ENCODE measurements around the gene CST6.

CST6 gene

DNA sequence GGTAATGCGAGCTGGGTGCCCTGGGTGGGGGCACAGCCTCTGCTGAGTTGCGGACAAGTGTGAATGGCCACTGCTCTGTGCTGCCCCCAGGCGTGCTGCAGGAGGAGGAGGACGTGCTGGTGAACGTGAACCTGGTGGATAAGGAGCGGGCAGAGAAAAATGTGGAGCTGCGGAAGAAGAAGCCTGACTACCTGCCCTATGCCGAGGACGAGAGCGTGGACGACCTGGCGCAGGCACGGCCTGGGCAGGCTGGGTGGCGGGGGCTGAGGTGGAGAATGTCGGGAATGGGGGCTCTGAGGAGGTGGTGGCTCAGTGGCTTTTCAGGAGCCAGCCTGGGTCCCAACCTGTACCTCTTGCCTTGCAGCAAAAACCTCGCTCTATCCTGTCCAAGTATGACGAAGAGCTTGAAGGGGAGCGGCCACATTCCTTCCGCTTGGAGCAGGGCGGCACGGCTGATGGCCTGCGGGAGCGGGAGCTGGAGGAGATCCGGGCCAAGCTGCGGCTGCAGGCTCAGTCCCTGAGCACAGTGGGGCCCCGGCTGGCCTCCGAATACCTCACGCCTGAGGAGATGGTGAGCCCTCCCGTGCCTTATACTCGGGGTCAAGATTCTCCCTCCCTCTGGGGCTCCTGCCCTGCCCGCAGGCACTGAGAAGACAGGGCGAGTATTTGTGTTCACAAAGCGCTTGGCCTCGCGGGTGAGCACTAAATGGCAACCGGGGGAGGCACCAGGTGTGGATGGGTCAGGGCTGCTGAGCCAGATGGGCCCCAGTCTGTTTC is 45.6 kb upstream of the CST6 start:
- Histone ChIP-seq H3K36me3 (replicated peaks; ENCODE audit: insufficient read depth, low read length) (no peaks in the 10 kb centered on the region; the same call in none of the 2 replicates), H3K9ac (ENCODE audit: low read length) (no peak overlapping the region), H3F3A (ENCODE audit: insufficient read depth, low read length) (no peaks in the 10 kb centered on the region), H3K4me3 (ENCODE audit: low read length) (no peak overlapping the region), H3K4me2 (ENCODE audit: low read depth, low read length) (no peak overlapping the region), H3K79me2 (ENCODE audit: low read length) (peaks cover 50% of the 10 kb centered on the region), H2AFZ (ENCODE audit: low read length) (no peak overlapping the region), H3K4me1 (ENCODE audit: low read length) (peaks cover 10% of the 10 kb centered on the region), H3K27me3 (replicated peaks; ENCODE audit: insufficient read depth, low read length) (no peaks in the 10 kb centered on the region), H3K27ac (ENCODE audit: low read length) (no peak overlapping the region), H4K20me1 (ENCODE audit: insufficient read depth, low read length) (no peaks in the 10 kb centered on the region), H3K9me3 (replicated peaks; ENCODE audit: insufficient read depth, low read length) (no peaks in the 10 kb centered on the region), H3K9me2 (replicated peaks; ENCODE audit: insufficient read depth, low read length) (no peaks in the 10 kb centered on the region)
- no peak for TF ChIP-seq EZH2phosphoT487 (IDR thresholded peaks at IDR 0.05; ENCODE audit: low read length)
- TF ChIP-seq, protein P1, sequence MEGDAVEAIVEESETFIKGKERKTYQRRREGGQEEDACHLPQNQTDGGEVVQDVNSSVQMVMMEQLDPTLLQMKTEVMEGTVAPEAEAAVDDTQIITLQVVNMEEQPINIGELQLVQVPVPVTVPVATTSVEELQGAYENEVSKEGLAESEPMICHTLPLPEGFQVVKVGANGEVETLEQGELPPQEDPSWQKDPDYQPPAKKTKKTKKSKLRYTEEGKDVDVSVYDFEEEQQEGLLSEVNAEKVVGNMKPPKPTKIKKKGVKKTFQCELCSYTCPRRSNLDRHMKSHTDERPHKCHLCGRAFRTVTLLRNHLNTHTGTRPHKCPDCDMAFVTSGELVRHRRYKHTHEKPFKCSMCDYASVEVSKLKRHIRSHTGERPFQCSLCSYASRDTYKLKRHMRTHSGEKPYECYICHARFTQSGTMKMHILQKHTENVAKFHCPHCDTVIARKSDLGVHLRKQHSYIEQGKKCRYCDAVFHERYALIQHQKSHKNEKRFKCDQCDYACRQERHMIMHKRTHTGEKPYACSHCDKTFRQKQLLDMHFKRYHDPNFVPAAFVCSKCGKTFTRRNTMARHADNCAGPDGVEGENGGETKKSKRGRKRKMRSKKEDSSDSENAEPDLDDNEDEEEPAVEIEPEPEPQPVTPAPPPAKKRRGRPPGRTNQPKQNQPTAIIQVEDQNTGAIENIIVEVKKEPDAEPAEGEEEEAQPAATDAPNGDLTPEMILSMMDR (IDR thresholded peaks at IDR 0.05; ENCODE audit: low read length), result no peak
- no peak for TF ChIP-seq EZH2 (optimal IDR thresholded peaks at IDR 0.05; ENCODE audit: low read depth, low read length)
- no peak for DNase-seq

DNA sequence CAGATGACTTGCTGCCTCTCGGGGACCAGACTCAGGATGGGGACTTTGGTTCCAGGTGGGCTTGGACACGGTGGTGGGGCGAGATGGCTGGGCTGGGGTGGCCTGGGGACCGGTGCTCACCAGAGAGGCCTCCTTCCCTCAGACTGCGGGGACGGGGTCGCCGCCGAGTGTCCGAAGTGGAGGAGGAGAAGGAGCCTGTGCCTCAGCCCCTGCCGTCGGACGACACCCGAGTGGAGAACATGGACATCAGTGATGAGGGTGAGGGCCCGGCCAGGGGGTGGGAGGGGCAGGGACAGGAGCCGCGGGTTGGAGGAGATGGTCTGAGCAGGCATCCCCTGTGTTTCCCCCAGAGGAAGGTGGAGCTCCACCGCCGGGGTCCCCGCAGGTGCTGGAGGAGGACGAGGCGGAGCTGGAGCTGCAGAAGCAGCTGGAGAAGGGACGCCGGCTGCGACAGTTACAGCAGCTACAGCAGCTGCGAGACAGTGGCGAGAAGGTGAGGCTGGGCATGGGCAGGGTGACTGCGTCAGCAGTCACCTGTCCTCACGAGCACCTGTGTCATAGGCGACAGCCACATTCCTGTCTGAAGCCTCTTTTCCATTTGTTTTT is 44.4 kb upstream of the CST6 start:
- H3K4me2 ChIP-seq (ENCODE audit: low read depth, low read length), result no peak overlapping the region

DNA sequence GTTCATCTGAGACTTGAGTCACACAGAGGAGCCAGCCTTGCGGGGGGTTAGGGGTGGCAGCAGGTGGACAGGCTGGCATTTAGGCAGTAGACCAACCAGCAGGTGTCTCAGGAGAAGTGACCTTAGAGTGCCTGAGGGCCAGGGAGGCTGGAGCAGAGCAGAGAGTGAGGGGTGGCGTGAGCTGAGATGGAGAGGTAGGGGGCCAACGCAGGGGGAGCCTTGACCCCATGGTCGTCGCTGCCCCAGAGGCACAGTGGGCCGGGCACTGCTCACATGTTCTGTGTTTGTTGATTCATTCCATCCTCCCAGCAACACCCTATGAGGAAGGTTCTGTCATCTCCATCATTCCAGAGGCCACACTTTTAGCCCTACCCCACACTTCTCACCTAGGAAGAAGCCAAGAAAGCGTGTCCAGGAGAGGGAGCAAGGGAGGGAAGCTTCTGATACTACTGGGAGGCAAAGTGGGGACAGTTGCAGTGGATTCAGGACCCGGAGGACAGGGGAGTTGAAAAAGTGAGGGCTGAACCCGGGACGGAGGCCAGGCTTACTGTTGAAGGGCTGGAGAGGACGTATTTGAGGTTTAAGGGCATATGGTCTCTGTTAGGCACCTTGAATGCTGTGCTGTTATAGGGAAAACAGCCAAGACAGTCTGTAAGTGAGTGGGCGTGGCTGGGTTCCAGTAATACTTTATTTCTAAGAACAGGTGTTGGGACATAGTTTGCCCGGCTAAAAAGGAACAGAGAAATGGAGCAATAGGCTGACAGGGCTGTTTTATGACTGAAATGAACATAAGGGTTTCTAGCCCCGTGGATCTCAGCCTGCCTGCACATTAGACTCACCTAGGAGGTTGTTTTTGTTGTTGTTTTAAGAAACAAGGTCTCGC is 43.0 kb upstream of the CST6 start:
- Histone ChIP-seq H3K9me3 (replicated peaks; ENCODE audit: insufficient read depth, low read length) (no peaks in the 10 kb centered on the region), H3K4me3 (ENCODE audit: low read length) (no peak overlapping the region), H3K9me2 (replicated peaks; ENCODE audit: insufficient read depth, low read length) (no peaks in the 10 kb centered on the region), H3K27ac (ENCODE audit: low read length) (no peak overlapping the region), H3K79me2 (ENCODE audit: low read length) (peaks cover 26% of the 10 kb centered on the region), H3F3A (ENCODE audit: insufficient read depth, low read length) (no peaks in the 10 kb centered on the region), H3K4me2 (ENCODE audit: low read depth, low read length) (no peak overlapping the region), H3K4me1 (ENCODE audit: low read length) (no peaks in the 10 kb centered on the region), H4K20me1 (ENCODE audit: insufficient read depth, low read length) (no peaks in the 10 kb centered on the region), H3K9ac (ENCODE audit: low read length) (no peak overlapping the region), H3K36me3 (replicated peaks; ENCODE audit: insufficient read depth, low read length) (no peaks in the 10 kb centered on the region; the same call in none of the 2 replicates), H3K27me3 (replicated peaks; ENCODE audit: insufficient read depth, low read length) (no peaks in the 10 kb centered on the region), H2AFZ (ENCODE audit: low read length) (no peak overlapping the region)
- no peak for DNase-seq
- TF ChIP-seq EZH2 (optimal IDR thresholded peaks at IDR 0.05; ENCODE audit: low read depth, low read length) (no peak), EZH2phosphoT487 (IDR thresholded peaks at IDR 0.05; ENCODE audit: low read length) (no peak)
- TF ChIP-seq, protein P1 (IDR thresholded peaks at IDR 0.05; ENCODE audit: low read length), result no peak

More for the DNA sequence above, 44.4 kb upstream of the CST6 start:
- peaks cover 40% of the 10 kb centered on the region for H3K79me2 ChIP-seq (ENCODE audit: low read length)
- H3K4me1 ChIP-seq (ENCODE audit: low read length), result peaks cover 8% of the 10 kb centered on the region
- no peak for TF ChIP-seq EZH2 (optimal IDR thresholded peaks at IDR 0.05; ENCODE audit: low read depth, low read length)
- TF ChIP-seq, protein P1 (IDR thresholded peaks at IDR 0.05; ENCODE audit: low read length), result no peak
- TF ChIP-seq EZH2phosphoT487 (IDR thresholded peaks at IDR 0.05; ENCODE audit: low read length), result no peak
- no peak overlapping the region for H3K4me3 ChIP-seq (ENCODE audit: low read length)
- no peaks in the 10 kb centered on the region for H3K27me3 ChIP-seq (replicated peaks; ENCODE audit: insufficient read depth, low read length)
- H3K9me3 ChIP-seq (replicated peaks; ENCODE audit: insufficient read depth, low read length), result no peaks in the 10 kb centered on the region
- H3F3A ChIP-seq (ENCODE audit: insufficient read depth, low read length), result no peaks in the 10 kb centered on the region
- no peak overlapping the region for H2AFZ ChIP-seq (ENCODE audit: low read length)
- H3K27ac ChIP-seq (ENCODE audit: low read length), result no peak overlapping the region
- no peak overlapping the region for H3K9ac ChIP-seq (ENCODE audit: low read length)
- no peaks in the 10 kb centered on the region for H4K20me1 ChIP-seq (ENCODE audit: insufficient read depth, low read length)
- H3K9me2 ChIP-seq (replicated peaks; ENCODE audit: insufficient read depth, low read length), result no peaks in the 10 kb centered on the region
- no peak for DNase-seq
- H3K36me3 ChIP-seq (replicated peaks; ENCODE audit: insufficient read depth, low read length), result no peaks in the 10 kb centered on the region; the same call in none of the 2 replicates
